ENCODE measurements around the gene SOCS3.

DNA sequence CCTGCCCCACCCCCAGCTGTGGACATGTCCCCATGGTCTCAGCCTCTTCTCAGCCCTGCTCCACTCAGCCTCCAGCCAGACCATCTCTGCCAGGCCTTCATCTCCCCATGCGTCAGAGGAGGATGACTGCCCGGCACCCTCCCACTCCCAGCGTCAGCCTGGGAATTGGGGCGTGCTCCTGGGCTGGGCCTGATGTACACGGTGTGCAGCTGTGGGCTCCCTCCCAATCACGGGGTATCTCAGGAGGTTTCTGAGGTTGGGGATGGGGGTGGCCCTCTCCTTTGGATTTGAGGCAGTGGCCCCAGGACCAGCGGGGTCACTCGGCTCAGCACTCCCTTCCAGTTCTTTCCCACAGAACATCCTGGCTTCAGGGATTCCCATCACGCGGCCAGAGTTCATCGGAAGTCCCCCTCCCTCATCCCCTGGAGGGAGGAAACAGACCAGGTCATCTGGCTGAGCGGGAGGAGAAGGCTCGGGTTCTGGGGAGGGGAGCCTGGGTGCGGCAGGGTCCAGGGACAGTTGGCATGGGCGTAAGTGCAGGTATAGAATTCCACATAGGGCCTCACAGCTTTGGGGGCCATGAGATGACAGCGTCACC is 36.9 kb downstream of the SOCS3 start:
- TF ChIP-seq, protein P1, sequence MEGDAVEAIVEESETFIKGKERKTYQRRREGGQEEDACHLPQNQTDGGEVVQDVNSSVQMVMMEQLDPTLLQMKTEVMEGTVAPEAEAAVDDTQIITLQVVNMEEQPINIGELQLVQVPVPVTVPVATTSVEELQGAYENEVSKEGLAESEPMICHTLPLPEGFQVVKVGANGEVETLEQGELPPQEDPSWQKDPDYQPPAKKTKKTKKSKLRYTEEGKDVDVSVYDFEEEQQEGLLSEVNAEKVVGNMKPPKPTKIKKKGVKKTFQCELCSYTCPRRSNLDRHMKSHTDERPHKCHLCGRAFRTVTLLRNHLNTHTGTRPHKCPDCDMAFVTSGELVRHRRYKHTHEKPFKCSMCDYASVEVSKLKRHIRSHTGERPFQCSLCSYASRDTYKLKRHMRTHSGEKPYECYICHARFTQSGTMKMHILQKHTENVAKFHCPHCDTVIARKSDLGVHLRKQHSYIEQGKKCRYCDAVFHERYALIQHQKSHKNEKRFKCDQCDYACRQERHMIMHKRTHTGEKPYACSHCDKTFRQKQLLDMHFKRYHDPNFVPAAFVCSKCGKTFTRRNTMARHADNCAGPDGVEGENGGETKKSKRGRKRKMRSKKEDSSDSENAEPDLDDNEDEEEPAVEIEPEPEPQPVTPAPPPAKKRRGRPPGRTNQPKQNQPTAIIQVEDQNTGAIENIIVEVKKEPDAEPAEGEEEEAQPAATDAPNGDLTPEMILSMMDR (IDR thresholded peaks at IDR 0.05) = no peak
- no peak for TF ChIP-seq POLR2AphosphoS5 (IDR thresholded peaks at IDR 0.05; ENCODE audit: low read depth, low read length)
- no peak for TF ChIP-seq SIN3A (IDR thresholded peaks at IDR 0.05; ENCODE audit: borderline replicate concordance, insufficient read depth, low read depth, low read length)
